Forelimb muscle (tissue), 1 donor: Measurements from ENCODE around the gene ANXA7. TPM values are rescaled to one million over a fixed set of nuclear protein-coding genes. Genes with fewer than 3 reads are reported as not detected.
"Not testable (repeated sequence)": the region's sequence is repeated elsewhere in the genome, so short reads cannot be mapped to it uniquely, and the experiment has no call there.

ENCODE experiments used
- DNase-seq: peaks from one replicate; pipeline ENCODE4 v3.0.0-alpha.2; 2013; ENCODE audit warnings: low read depth
- polyA plus RNA-seq: library from polyadenylated mRNA; unstranded; fragments of 120-200 nt; gene quantifications from one replicate; pipeline ENCODE4 v1.2.1, GENCODE V29; 2013; ENCODE audit not compliant: insufficient read length

The ANXA7 gene
- polyA plus RNA-seq, 1 donor: 57.9 TPM

DNA sequence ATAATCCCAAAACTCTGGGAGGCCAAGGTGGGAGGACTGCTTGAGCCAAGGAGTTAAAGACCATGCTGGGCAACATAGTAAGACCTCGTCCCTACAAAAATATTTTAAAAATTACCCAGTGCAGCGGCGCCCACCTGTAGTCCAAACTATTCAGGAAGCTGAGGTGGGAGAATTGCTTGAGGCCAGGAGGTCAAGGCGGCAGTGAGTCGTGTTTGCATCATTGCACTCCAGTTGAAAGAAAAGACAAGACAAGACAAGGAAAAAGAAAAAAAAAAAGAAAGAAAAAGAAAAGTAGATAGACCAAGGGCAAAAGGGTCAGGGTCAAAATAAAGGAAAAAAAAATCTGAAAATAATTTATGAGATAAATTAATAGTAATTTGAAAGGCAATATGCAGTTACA lies 5.8 kb downstream of the ANXA7 start:
- DNase-seq: no peak

DNA sequence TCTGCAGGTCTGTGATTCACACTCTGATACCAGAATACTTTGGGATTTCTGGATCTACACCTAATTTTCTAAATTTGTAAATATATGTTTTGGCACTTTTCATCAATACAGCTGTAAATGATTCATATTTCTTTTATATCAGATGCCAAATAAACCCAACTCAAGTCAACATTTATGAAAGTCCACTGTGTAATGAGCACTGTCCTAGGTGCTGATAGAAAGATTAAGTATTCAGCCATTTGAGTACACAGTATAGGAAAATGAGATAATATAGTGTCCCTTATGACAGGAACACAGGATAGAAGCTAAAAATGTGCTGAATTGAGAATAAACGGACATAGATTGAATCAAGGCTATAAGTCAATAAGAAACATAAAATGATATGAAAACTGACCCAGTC lies 6.4 kb downstream of the ANXA7 start:
- no peak for DNase-seq

DNA sequence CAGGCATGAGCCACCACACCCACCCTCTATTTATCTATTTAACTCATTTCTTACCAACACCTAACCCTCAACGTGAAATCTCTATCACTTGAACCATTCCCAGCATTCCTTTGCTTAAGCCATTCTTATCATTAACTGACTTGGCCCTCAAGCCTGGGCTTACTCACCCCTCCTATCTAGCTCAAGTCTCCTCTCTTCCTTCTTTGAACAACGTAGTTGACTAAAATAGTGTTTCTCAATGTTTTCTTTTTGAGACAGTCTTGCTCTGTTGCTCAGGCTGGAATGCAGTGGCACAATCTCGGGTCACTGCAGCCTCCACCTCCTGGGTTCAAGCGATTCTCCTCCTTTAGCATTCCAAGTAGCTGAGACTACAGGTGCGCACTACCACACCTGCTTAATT lies 7.0 kb downstream of the ANXA7 start:
- no peak for DNase-seq

DNA sequence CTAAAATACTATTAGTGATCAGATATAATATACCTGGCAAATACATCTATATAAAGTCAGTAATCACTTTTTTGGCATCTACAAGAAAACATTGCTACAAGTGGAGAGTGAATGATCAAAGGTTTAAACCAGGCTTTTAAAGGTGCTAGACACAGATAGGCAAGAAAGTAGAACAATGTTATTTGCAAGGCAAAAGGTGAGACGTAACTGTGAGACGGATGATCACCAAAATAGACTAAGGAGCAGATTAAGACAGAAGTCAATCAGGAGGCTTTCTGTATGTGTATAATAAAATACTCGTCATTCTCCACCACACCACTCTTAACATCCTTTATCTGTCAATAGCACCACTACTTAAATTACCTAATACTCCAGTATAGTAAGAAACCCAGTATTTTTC lies 8.3 kb downstream of the ANXA7 start:
- DNase-seq: no peak

DNA sequence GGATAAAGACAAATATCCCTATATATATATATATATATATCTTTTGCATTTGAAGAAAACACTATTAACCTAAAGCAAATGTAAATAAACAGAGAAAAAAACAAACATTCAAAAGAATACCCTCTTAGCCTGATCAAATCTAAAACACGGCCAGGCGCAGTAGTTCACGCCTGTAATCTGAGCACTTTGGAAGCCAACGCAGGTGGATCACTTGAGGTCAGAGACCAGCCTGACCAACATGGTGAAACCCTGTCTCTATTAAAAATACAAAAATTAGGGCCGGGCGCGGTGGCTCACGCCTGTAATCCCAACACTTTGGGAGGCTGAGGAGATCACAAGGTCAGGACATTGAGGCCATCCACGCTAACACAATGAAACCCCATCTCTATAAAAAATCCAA lies 9.2 kb downstream of the ANXA7 start:
- DNase-seq: no peak

DNA sequence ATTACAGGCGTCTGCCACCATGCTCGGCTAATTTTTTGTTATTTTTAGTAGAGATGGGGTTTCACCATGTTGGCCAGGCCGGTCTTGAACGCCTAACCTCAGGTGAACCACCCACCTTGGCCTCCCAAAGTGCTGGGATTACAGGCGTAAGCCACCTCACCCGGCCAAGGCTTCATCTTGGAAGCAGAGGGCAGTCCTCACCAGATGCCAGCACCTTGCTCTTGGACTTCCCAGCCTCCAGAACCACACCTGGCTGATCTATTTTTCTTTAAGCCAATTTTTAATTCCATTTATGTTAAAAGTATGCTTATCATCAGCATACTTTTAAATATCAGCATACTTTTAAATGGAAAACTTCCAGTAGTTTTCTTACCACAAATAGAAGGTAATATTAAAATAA lies 12.2 kb downstream of the ANXA7 start:
- no peak for DNase-seq

DNA sequence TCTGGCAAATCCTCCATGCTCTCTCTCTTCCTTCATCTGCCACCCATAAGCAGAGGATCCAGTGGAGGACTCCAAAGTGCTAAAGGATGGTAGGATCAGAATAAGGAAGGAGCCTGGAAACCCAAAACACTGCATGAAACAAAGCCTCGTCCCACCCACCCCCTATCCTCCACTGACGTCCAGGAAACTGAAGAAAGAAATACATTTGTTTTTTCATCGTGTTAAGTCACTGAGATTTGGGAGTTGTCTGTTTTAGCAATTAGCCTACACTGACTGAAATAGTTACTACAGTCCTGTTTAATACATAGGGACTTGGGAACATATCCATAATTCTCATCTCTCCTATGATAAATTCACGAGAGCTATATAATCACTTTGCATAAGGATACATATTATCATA lies 14.8 kb downstream of the ANXA7 start:
- DNase-seq: no peak

DNA sequence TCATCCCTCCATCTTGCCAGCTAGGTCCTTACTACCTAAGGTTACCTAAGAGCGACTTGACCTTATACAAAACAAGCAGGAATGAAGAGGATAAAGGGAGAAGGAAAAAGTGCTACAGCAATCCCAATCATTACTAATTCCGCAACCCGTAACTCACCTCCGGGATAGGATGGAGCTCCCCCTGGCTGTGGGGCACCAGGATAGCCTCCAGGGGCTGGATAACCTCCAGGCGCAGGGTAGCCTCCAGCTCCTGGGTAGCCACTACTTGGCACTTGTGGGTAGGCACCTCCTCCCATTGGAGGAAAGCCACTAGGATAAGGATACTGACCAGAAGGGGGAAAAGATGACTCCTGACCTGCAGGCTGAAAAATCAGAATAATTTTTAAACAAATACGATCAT lies 15.8 kb downstream of the ANXA7 start:
- DNase-seq: no peak

DNA sequence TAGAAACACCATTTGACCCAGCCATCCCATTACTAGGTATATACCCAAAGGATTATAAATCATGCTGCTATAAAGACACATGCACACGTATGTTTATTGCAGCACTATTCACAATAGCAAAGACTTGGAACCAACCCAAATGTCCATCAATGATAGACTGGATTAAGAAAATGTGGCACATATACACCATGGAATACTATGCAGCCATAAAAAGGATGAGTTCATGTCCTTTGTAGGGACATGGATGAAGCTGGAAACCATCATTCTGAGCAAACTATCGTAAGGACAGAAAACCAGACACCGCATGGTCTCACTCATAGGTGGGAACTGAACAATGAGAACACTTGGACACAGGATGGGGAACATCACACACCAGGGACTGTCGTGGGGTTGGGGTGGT lies 19.5 kb downstream of the ANXA7 start:
- not testable (repeated sequence) for DNase-seq

DNA sequence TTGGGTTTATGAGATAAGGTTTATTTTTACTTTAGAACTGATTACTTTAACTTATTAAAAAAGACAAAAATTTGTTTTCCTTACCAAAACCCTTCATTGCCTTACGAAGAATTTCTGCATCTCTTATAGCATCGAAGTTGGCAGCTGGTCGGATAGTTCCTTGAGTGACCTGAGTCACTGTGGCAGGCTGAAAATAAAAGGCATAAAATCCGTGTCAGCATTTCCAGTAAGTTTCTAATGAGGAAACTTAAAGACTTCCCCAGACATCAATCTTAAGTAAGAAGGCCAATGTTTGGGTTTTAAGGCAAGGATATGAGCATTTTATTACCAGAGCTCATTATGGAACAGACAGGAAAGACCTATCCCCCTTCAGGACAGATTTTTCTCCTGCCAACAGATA lies 25.6 kb downstream of the ANXA7 start:
- no peak for DNase-seq

DNA sequence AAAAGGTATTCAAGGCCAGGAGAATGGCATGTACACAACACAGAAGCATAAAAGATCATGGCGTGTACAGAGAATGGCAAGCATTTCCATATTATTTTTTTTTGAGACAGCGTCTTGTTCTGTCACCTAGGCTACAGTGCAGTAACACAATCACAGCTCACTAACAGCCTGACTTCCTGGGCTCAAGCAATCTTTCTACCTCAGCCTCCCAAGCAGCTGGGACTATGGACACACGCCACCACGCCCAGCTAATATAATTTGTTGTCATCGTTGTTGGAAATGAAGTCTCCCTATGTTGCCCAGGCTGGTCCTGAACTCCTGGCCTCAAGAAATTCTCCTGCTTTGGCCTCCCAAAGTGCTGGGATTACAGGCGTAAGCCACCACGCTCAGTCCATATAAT lies 27.3 kb downstream of the ANXA7 start:
- no peak for DNase-seq

DNA sequence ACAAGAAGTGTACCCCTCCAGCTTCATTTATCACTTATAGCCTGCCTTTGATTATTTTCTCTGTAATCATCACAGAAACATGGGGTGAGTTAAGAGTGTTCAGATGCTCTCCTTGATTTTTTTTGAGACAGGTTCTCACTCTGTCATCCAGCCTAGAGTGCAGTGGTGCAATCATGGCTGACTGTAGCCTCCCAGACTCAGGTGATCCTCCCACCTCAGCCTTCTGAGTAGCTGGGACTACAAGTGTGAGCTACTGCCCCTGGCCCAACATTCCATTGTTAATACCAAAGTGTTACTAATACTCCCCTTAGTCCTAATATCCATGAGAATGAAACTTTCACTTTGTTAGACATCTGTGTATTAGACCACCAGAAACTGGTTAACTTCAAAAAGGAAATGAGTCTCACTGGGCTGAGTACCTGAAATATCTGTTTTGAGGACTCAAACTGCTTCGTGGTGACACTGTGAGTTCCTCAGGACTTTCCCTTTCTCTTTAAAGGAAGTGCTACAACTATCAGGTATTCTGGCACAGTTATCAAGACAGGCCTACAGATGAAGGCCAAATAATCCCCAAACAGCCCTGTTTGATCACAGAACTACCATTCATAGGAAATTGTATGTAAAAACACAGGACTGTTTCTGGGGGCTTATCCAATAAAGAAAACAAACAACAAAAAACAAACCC lies 34.7 kb downstream of the ANXA7 start:
- no peak for DNase-seq

DNA sequence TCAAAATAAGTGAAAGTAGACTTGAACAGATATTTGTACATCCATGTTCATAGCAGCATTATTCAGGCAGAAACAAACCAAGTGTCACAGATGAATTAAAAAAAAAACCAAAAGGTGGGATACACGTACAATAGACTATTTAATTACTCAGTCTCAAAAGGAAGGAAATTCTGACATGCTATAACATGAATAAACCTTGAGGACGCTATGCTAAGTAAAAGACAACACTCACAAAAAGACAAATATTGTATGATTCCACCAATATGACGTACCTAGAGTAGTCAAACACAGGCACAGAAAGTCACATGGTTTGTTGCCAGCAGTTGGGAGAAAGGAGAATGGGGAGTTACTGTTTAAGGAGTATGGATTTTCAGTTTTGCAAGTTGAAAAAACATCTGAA lies 37.2 kb downstream of the ANXA7 start:
- no peak for DNase-seq

DNA sequence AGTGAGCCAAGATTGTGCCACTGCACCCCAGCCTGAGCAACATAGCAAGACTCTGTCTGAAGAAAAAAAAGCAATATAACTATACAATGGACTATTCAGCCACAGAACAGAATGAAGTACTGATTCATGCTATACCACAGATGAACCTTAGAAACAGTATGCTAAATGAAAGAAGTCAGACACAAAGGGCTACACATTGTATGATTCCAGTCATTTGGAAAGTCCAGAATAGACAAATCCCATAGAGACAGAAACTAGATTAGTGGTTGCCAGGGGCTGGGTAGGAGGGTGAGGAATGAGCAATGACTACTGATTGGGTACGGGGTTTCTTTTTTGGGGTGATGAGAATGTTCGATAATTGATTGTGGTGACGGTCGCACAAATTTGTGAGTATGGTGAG lies 45.6 kb downstream of the ANXA7 start:
- no peak for DNase-seq

DNA sequence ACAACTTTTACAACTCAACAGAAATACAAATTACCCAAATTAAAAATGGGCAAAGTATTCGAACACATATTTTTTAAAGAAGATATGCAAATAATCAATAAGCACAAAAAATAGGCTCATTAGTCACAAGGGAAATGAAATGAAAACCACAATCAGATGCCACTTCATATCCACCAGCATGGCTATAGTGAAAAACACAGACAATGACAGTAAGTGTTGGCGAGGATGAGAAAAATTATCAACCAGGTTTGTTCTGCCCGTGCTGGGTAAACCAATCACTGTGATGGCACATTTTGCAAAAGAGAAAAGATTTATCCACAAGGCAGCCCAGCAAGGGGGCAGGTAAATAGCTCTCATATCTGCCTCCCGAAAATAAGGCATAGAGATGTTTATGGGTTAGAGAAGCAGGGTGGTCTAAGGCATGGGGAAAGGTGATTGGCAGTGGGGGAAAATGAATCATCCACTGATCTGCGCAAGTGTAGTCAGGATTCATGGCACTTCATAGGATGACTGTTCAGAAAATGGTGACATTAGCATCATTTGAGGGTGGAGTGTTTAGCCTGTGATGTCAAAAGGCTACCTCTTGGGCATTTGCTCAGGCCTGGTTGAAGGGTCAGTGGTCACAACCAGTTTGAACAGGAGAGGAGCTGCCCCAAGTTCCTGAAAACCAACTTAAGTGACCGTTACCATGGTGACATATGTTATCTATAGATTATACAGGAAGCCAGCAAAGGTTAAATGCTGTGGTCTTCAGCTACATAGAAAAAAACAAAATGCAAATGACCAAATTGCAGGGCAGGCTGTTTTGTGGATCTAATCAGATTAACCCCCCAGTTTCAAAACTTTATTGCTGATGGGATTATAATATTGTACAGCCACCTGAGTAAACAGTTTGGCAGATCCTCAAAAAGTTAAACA lies 47.2 kb downstream of the ANXA7 start:
- DNase-seq: no peak

DNA sequence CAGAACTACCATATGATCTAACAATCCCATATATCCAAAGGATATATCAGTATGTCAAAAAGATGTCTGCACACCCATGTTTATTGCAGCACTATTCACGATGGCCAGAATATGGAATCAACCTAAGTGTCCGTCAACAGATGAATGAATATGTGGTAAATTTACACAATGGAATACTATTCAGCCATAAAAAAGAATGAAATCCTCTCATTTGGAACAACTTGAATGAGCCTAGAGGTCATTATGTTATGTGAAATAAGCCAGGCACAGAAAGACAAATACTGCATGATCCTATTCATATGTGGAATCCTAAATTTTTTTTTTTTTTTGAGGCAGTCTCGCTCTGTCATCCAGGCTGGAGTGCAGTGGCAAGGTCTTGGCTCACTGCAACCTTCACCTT lies 48.9 kb downstream of the ANXA7 start:
- DNase-seq: no peak

DNA sequence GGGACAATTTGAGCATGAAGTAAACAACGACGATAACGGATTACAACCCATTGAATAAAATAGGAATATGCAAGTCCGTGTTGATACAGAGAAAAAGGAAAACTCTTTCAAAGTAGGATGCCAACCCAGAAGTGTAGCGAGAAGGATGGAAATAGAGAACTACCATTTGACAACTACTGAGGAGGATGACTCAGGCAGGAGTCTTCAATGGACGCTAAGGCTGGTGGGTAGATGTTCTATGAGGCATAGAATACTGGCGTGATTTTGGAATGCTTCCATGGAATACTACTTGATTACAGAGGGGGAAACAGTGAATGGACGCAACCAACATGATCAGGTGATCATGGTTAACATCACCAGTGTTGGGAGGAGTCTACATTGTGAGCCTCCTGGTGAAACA lies 54.4 kb downstream of the ANXA7 start:
- no peak for DNase-seq

DNA sequence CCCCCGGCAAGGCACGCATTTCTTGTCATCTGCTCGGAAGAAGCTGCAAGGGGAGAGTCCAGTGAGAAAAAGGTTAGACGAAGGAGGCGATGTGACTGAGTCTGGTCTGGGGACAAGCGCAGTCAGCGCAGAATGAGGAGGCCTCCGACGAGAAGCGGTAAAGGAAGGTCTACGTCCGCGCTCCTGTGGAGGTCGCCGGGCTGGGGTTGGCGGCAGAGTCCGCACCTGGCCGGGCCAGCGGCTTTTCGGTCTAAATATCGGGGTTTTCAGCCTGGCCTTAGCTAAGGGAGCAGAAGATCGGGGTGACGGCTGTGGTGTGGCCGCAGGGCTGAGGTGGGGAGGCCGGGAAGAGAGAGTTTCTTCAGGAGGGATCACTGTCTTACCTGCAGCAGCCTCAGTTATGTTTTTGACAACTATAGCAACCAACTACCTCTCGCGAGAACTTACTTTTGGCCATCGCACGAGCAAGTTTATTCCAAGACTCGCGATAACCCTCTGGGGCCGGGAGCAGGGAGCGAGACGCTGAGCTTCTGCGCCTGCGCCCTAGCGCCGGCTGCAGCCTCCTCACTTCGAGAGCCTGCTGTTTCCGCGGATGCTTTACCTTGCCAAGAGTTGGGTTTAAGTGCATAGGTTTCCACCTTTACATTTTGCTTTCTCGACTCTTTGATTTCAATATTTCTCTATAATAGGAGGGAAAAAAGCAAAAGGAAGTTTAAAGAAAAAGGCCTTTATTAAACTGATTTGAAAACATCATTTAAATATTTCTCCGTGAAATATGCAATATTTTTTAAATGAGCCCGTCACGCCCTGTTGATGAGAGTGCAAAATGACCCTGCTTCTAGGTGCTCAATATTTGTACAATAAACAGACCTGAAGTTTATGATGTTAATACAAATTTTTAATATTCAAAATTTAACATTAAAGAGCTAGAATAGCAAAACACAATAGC lies 55.3 kb downstream of the ANXA7 start, which contains the start of gene CFAP70:
CFAP70 (minus strand) TSS at position 534 of the 949 bp plus-strand sequence. CDS start 4,068 bp downstream, outside the sequence.
- DNase-seq: peak; percentile 98

DNA sequence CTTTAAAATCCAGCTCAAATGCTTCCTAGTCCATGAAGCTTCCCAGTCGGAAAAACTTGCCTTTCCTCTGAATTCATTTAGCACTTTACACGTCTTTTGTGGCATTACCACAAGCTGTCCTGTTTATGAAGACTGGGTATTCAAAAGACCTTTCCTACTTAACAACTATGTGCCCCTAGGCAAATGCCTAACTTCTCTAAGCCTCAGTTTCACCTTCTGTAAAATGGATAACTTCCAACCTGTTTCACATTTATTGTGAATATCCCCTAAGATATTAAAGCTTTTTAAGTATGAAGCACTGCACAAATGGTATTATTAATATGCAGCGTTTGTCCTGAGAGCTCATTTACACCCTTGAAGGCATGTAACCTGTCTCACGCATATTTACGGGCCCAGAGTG lies 56.0 kb downstream of the ANXA7 start:
- no peak for DNase-seq

DNA sequence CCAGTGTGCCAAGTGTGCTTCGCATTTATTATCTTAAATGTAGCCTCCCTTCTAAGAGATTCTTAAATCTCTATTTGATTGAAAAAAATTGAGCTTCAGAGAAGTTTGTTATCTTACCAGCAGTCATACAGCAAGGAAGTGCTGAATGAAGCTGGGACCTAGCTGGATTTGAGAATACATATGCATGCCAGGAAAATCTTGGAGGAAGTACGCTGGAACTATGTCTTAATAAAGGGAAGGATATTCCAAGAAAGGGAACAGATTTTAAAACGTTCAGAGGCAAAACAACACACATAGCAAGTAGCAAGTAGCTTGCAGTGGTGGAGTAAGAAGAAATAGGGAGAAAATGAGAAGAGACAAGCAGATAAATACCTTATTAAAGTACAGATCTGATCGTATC lies 56.7 kb downstream of the ANXA7 start:
- DNase-seq: peak; percentile 32

DNA sequence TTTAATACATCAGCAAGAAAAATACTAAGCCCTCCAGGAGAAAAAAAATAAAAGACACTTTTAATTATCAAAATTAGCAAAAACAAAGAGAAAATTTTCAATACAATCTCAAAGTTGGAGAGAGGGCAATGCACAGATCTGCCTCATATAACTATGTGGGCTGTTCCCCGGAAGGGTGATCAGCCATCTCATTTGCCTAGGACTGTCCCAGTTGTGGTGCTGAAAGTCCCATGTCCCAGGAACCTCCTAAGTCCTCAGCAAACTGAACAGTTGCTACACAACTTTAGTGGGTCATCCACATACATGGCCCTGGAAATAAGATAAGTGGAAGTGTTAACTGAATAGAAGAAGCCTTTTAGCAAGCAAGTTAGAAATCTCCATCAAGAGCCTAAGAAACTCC lies 69.6 kb downstream of the ANXA7 start:
- no peak for DNase-seq

DNA sequence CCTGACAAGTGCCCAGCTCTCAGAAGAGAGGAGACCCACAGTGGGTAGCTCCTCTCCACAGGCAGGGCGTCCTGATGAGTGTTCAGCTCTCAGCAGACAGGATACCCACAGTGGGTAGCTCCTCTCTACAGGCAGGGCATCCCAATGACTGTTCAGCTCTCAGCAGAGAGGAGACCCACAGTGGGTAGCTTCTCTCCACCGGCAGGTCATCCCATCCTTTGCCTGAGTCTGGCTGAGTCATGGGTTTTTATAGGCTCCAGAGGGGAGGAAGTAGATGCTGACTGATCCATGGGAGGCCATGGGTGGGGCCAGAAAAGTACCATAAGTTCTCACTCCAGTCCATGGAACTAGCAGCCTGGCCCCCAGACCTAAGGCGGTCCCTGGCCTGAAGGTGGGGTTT lies 73.7 kb downstream of the ANXA7 start:
- no peak for DNase-seq
